ENCODE data around the gene MLF2. TPM values are rescaled to one million over a fixed set of nuclear protein-coding genes. Genes with fewer than 3 reads are reported as not detected.

The MLF2 gene
- total RNA-seq, 1 experiment from 2014 or later = 244 TPM

GRCh38 chr12:6698352-6699046, 54.4 kb downstream of the MLF2 start:
- Histone ChIP-seq H3K14ac (ENCODE audit: insufficient read depth, low read length) (no peak overlapping the region), H3K9ac (ENCODE audit: extremely low read depth, insufficient read length, low read length) (no peak overlapping the region), H3K56ac (ENCODE audit: insufficient read length, low read depth, low read length) (no peak overlapping the region), H3K27me3 (ENCODE audit: insufficient read depth, low read length) (peaks cover 3% of the 10 kb centered on the region; the same call in 1 of the 2 replicates), H3K18ac (ENCODE audit: insufficient read length, low read depth, low read length) (no peak overlapping the region), H3K79me1 (ENCODE audit: insufficient read depth, low read depth, low read length, poor library complexity, severe bottlenecking) (no peaks in the 10 kb centered on the region), H2BK15ac (ENCODE audit: low read depth, low read length) (no peak overlapping the region), H4K5ac (ENCODE audit: insufficient read length, low read depth, low read length) (no peak overlapping the region), H4K8ac (replicated peaks; ENCODE audit: insufficient read length, low read depth, low read length) (no peak overlapping the region), H3K4me1 (ENCODE audit: insufficient read depth, low read length) (peaks cover 3% of the 10 kb centered on the region), H4K20me1 (ENCODE audit: control insufficient read depth, insufficient read depth, insufficient read length) (no peaks in the 10 kb centered on the region), H3T11ph (ENCODE audit: low read length) (no peak overlapping the region), H3K23ac (ENCODE audit: insufficient read length, low read depth, low read length) (no peak overlapping the region), H4K91ac (ENCODE audit: insufficient read length, low read depth, low read length) (no peak overlapping the region), H2BK12ac (ENCODE audit: insufficient read length, low read depth, low read length) (no peak overlapping the region), H3K9me3 (ENCODE audit: control insufficient read depth, low read depth, low read length) (no peaks in the 10 kb centered on the region), H2AK5ac (ENCODE audit: insufficient read length, low read length) (no peak overlapping the region), H3K4me2 (ENCODE audit: insufficient read depth, insufficient read length, low read length) (no peak overlapping the region), H2BK120ac (ENCODE audit: low read depth, low read length, poor library complexity, severe bottlenecking) (no peak overlapping the region), H2BK20ac (ENCODE audit: low read depth, low read length, poor library complexity, severe bottlenecking) (no peak overlapping the region), H3K23me2 (ENCODE audit: insufficient read length, low read depth, low read length, poor library complexity, severe bottlenecking) (peaks cover 17% of the 10 kb centered on the region), H3K27ac (ENCODE audit: insufficient read length, low read depth, low read length) (no peak overlapping the region), H3K79me2 (ENCODE audit: insufficient read depth, low read length) (no peaks in the 10 kb centered on the region), H3K4ac (ENCODE audit: low read depth, low read length) (no peak overlapping the region), H2AFZ (ENCODE audit: low read length) (no peak overlapping the region), H2BK5ac (ENCODE audit: insufficient read length, low read length) (no peak overlapping the region)
- H3K4me3 Mint-ChIP-seq = peak overlapping the region; percentile 74 to 92; a peak in 4 of 5 replicates
- peaks cover 57% of the 10 kb centered on the region for H3K27me3 Mint-ChIP-seq (ENCODE audit: low read depth)
- TF ChIP-seq, protein P1, sequence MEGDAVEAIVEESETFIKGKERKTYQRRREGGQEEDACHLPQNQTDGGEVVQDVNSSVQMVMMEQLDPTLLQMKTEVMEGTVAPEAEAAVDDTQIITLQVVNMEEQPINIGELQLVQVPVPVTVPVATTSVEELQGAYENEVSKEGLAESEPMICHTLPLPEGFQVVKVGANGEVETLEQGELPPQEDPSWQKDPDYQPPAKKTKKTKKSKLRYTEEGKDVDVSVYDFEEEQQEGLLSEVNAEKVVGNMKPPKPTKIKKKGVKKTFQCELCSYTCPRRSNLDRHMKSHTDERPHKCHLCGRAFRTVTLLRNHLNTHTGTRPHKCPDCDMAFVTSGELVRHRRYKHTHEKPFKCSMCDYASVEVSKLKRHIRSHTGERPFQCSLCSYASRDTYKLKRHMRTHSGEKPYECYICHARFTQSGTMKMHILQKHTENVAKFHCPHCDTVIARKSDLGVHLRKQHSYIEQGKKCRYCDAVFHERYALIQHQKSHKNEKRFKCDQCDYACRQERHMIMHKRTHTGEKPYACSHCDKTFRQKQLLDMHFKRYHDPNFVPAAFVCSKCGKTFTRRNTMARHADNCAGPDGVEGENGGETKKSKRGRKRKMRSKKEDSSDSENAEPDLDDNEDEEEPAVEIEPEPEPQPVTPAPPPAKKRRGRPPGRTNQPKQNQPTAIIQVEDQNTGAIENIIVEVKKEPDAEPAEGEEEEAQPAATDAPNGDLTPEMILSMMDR (conservative IDR thresholded peaks at IDR 0.05) = no peak
- no peak for DNase-seq
- peak overlapping the region in 2 of 3 experiments; percentile 12 to 39; a peak in 1 of 7 replicates for H3K27ac Mint-ChIP-seq
- H3K36me3 Mint-ChIP-seq (ENCODE audit: insufficient read depth in 1 of 3, low read depth in 3 of 3) = peaks cover 3 to 18% (median 8%) of the 10 kb centered on the region in 3 experiments
- WGBS (ENCODE audit: extremely low coverage, insufficient read length, low lambda C conversion rate) = no CpG with 5 or more reads among the region's 8 CpGs
- peaks cover 21 to 25% of the 10 kb centered on the region in 2 experiments for H3K4me1 Mint-ChIP-seq
- H3K9me3 Mint-ChIP-seq = peaks cover 0 to 2% of the 10 kb centered on the region in 2 experiments; a peak in 2 of 5 replicates

Other genes with a start within 250 kb of the MLF2 start
- gene GAPDH, start 218.6 kb downstream of the MLF2 start, total RNA-seq (2021) = 4,581 and 4,651 TPM in 2 replicates
- gene IFFO1, start 197.1 kb downstream of the MLF2 start, total RNA-seq (2021) = 16.3 and 17.9 TPM in 2 replicates
- 136 and 137 TPM in 2 replicates for gene NOP2, start 184.8 kb downstream of the MLF2 start, total RNA-seq (2021)
- 334 and 346 TPM in 2 replicates for gene CHD4, start 145.8 kb downstream of the MLF2 start, total RNA-seq (2021)
- gene LPAR5, start 117.2 kb downstream of the MLF2 start, total RNA-seq (2021) = 0.22 TPM in 2 replicates
- 1.3 and 1.9 TPM in 2 replicates for gene ACRBP, start 105.7 kb downstream of the MLF2 start, total RNA-seq (2021)
- gene ING4, start 90.0 kb downstream of the MLF2 start, total RNA-seq (2021) = 20.1 TPM in 2 replicates
- 83.5 and 88.0 TPM in 2 replicates for gene ZNF384, start 63.8 kb downstream of the MLF2 start, total RNA-seq (2021)
- gene PIANP, start 52.3 kb downstream of the MLF2 start, total RNA-seq (2021) = 5.2 and 6.6 TPM in 2 replicates
- gene COPS7A, start 29.1 kb downstream of the MLF2 start, total RNA-seq (2021) = 34.2 and 35.9 TPM in 2 replicates
- gene PTMS, start 13.2 kb upstream of the MLF2 start, total RNA-seq (2021) = 422 and 438 TPM in 2 replicates
- 1.7 and 2.2 TPM in 2 replicates for gene LAG3, start 19.4 kb upstream of the MLF2 start, total RNA-seq (2021)
- gene CD4, start 36.4 kb upstream of the MLF2 start, total RNA-seq (2021) = 0.88 and 1.1 TPM in 2 replicates
- 4.6 and 6.1 TPM in 2 replicates for gene GPR162, start 68.7 kb upstream of the MLF2 start, total RNA-seq (2021)
- 55.0 and 60.2 TPM in 2 replicates for gene P3H3, start 75.3 kb upstream of the MLF2 start, total RNA-seq (2021)
- 17.3 and 20.0 TPM in 2 replicates for gene GNB3, start 87.8 kb upstream of the MLF2 start, total RNA-seq (2021)
- 45.1 and 48.6 TPM in 2 replicates for gene CDCA3, start 98.1 kb upstream of the MLF2 start, total RNA-seq (2021)
- 143 and 144 TPM in 2 replicates for gene USP5, start 99.0 kb upstream of the MLF2 start, total RNA-seq (2021)
- gene TPI1, start 114.4 kb upstream of the MLF2 start, total RNA-seq (2021) = 1,177 and 1,211 TPM in 2 replicates
- gene SPSB2, start 120.2 kb upstream of the MLF2 start, total RNA-seq (2021) = 13.7 and 16.3 TPM in 2 replicates
- 2.1 and 2.6 TPM in 2 replicates for gene LRRC23, start 151.7 kb upstream of the MLF2 start, total RNA-seq (2021)
- gene ENO2, start 161.4 kb upstream of the MLF2 start, total RNA-seq (2021) = 165 and 166 TPM in 2 replicates
- gene ATN1, start 174.8 kb upstream of the MLF2 start, total RNA-seq (2021) = 97.9 and 103 TPM in 2 replicates
- not detected in 2 replicates for gene RNU7-1, start 190.7 kb upstream of the MLF2 start, total RNA-seq (2021)
- gene C12orf57, start 190.9 kb upstream of the MLF2 start, total RNA-seq (2021) = 195 TPM in 2 replicates
- 18.2 and 19.8 TPM in 2 replicates for gene PTPN6, start 198.2 kb upstream of the MLF2 start, total RNA-seq (2021)
- 370 and 383 TPM in 2 replicates for gene PHB2, start 217.5 kb upstream of the MLF2 start, total RNA-seq (2021)
- 62.7 and 67.4 TPM in 2 replicates for gene EMG1, start 217.8 kb upstream of the MLF2 start, total RNA-seq (2021)

All from H9 (cell line).